Smooth muscle cell (in vitro differentiated cells): Measurements from ENCODE around the gene TRIM52. TPM values are rescaled to one million over a fixed set of nuclear protein-coding genes. Genes with fewer than 3 reads are reported as not detected.

ENCODE experiments used
- DNase-seq: peaks from one replicate; lab custom pipeline; 2025; ENCODE audit not compliant: unreplicated experiment; lab: John Stamatoyannopoulos, UW
- H2AFZ ChIP-seq: fragments of 200-600 bp; sonication (generic); 2 replicates; pipeline ENCODE4 v1.6.0; 2016; ENCODE audit warnings: antibody characterized with exemption, low read depth, mild to moderate bottlenecking
- H3F3A ChIP-seq: fragments of 200-600 bp; sonication (generic); 2 replicates; pipeline ENCODE4 v1.6.0; 2017; ENCODE audit warnings: antibody characterized with exemption, low read depth
- H3K27ac ChIP-seq: fragments of 200-600 bp; sonication (generic); 2 replicates; pipeline ENCODE4 v1.5.1; 2016; ENCODE audit warnings: low read depth, mild to moderate bottlenecking
- H3K27me3 ChIP-seq: fragments of 200-600 bp; sonication (generic); 2 replicates; pipeline ENCODE4 v1.6.1; 2016; ENCODE audit warnings: low read depth, mild to moderate bottlenecking
- H3K36me3 ChIP-seq: fragments of 200-600 bp; sonication (generic); 2 replicates; pipeline ENCODE4 v1.5.1; 2016; ENCODE audit warnings: low read depth
- H3K4me1 ChIP-seq: fragments of 200-600 bp; sonication (generic); 2 replicates; pipeline ENCODE4 v1.5.1; 2016; ENCODE audit warnings: low read depth
- H3K4me2 ChIP-seq: fragments of 200-600 bp; sonication (generic); 2 replicates; pipeline ENCODE4 v1.6.0; 2016; ENCODE audit warnings: mild to moderate bottlenecking
- H3K4me3 ChIP-seq: fragments of 200-600 bp; sonication (generic); 2 replicates; pipeline ENCODE4 v1.5.1; 2016; ENCODE audit warnings: mild to moderate bottlenecking
- H3K79me2 ChIP-seq: fragments of 200-600 bp; sonication (generic); 2 replicates; pipeline ENCODE4 v1.6.0; 2016; ENCODE audit warnings: low read depth, mild to moderate bottlenecking
- H3K9ac ChIP-seq: fragments of 200-600 bp; sonication (generic); 2 replicates; pipeline ENCODE4 v1.6.0; 2016; ENCODE audit warnings: low read depth
- H3K9me3 ChIP-seq: fragments of 200-600 bp; sonication (generic); replicated peaks from 2 replicates; pipeline ENCODE4 v1.5.1; 2016; ENCODE audit warnings: low read depth
- H4K20me1 ChIP-seq: fragments of 200-600 bp; sonication (generic); 2 replicates; pipeline ENCODE4 v1.6.0; 2016; ENCODE audit warnings: low read depth
- WGBS: methylation state at CpG from one replicate; pipeline ENCODE4 v1.1.7; 2016; ENCODE audit warnings: low lambda C conversion rate; 5-methylcytosine and 5-hydroxymethylcytosine counted together
- polyA plus RNA-seq: library from polyadenylated mRNA; unstranded; fragments of >200 nt; fragmentation: Nextera tagmentation; extraction: Ambion mirVana; gene quantifications from 2 replicates; pipeline ENCODE4 v1.2.1, GENCODE V29; 2016
- total RNA-seq: library from RNA; depleted of rRNA; stranded (reverse); fragments of >200 nt; gene quantifications from 2 replicates; pipeline ENCODE4 v1.2.3, GENCODE V29; 2014
- TF ChIP-seq, protein P1 (sequence below): fragments of 200-600 bp; sonication (generic); IDR thresholded peaks from 2 replicates; pipeline ENCODE4 v1.5.1; 2017; ENCODE audit warnings: borderline replicate concordance, mild to moderate bottlenecking, antibody characterized with exemption; ENCODE audit not compliant: insufficient read depth, poor library complexity, severe bottlenecking

Gene TRIM52
- total and polyA plus RNA-seq, 2 experiments from 2014 or later: 3.2 to 5.0 TPM

DNA sequence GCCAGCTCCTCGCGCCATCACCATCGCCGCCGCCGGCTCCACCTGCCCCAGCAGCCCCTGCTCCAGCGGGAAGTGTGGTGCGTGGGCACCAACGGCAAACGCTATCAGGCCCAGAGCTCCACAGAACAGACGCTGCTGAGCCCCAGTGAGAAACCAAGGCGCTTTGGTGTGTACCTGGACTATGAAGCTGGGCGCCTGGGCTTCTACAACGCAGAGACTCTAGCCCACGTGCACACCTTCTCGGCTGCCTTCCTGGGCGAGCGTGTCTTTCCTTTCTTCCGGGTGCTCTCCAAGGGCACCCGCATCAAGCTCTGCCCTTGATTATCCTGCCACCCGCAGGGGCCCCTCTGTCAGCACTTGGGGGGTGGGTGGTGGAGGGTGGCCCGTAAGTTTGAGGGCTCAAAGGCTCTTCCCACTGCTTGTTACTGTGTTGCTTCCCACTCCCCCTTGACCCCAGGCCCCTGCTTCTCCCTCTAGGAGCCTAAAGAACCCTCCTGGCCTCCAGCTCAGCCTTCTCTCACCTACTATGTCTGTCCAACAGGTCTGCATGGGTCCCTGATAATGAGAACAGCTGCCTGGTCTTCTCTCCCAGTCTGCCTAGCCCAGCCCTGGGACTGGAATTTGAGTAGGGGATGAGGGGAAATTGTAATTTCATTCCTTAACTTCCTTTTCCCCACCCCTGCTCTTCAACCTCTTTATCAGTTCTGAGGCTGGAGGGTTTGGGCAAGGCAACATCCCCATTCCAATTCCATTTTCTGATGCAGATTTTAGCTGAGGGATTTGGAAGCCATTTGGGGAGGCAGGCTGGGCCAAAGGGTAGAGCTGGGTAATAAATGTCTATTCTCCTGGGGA is 26.3 kb downstream of the TRIM52 start:
- H3K4me3 ChIP-seq: no peak overlapping the region
- H3K27ac ChIP-seq: peak overlapping the region; percentile 44

DNA sequence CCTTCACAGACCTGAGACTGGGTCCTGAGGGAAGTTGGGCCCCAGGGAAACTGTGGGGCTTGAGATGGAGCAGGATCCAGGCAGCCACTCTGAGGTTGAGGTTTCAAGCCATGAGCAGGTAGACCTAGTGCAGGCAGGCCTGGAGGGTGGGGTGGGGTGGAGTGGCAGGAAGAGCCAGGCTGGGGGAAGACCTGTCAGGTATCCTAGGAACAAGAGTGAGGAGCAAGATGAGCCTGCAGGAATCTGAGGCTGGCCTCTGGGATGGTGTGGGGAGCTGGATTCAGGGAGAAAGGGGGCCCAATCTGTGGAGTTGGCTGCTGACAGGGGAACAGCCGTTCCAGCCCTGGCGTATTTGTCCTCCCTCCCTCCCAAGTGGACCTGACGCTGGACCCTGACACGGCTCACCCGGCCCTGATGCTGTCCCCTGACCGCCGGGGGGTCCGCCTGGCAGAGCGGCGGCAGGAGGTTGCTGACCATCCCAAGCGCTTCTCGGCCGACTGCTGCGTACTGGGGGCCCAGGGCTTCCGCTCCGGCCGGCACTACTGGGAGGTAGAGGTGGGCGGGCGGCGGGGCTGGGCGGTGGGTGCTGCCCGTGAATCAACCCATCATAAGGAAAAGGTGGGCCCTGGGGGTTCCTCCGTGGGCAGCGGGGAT is 27.0 kb downstream of the TRIM52 start:
- Histone ChIP-seq H3K36me3 (peaks cover 9% of the 10 kb centered on the region), H3K9me3 (no peaks in the 10 kb centered on the region), H3K4me2 (no peak overlapping the region), H3K9ac (no peak overlapping the region), H3K27ac (no peak overlapping the region), H4K20me1 (peaks cover 43% of the 10 kb centered on the region), H3F3A (peaks cover 50% of the 10 kb centered on the region), H2AFZ (no peak overlapping the region), H3K4me3 (no peak overlapping the region), H3K79me2 (peaks cover 7% of the 10 kb centered on the region), H3K4me1 (no peaks in the 10 kb centered on the region), H3K27me3 (no peaks in the 10 kb centered on the region)
- WGBS: 95% methylated on average over 17 of the region's 24 CpGs
- DNase-seq: no peak
- TF ChIP-seq, protein P1, sequence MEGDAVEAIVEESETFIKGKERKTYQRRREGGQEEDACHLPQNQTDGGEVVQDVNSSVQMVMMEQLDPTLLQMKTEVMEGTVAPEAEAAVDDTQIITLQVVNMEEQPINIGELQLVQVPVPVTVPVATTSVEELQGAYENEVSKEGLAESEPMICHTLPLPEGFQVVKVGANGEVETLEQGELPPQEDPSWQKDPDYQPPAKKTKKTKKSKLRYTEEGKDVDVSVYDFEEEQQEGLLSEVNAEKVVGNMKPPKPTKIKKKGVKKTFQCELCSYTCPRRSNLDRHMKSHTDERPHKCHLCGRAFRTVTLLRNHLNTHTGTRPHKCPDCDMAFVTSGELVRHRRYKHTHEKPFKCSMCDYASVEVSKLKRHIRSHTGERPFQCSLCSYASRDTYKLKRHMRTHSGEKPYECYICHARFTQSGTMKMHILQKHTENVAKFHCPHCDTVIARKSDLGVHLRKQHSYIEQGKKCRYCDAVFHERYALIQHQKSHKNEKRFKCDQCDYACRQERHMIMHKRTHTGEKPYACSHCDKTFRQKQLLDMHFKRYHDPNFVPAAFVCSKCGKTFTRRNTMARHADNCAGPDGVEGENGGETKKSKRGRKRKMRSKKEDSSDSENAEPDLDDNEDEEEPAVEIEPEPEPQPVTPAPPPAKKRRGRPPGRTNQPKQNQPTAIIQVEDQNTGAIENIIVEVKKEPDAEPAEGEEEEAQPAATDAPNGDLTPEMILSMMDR: no peak

More for the DNA sequence above, 26.3 kb downstream of the TRIM52 start:
- TF ChIP-seq, protein P1: no peak
- peaks cover 14% of the 10 kb centered on the region for H3K79me2 ChIP-seq
- no peaks in the 10 kb centered on the region for H3K9me3 ChIP-seq
- H3F3A ChIP-seq: peaks cover 57% of the 10 kb centered on the region
- DNase-seq: no peak
- WGBS: 91% methylated on average over 15 of the region's 22 CpGs
- H3K36me3 ChIP-seq: peaks cover 17% of the 10 kb centered on the region
- H3K4me2 ChIP-seq: no peak overlapping the region
- H3K4me1 ChIP-seq: no peaks in the 10 kb centered on the region
- H3K9ac ChIP-seq: no peak overlapping the region
- peaks cover 51% of the 10 kb centered on the region for H4K20me1 ChIP-seq
- no peak overlapping the region for H2AFZ ChIP-seq
- no peaks in the 10 kb centered on the region for H3K27me3 ChIP-seq

DNA sequence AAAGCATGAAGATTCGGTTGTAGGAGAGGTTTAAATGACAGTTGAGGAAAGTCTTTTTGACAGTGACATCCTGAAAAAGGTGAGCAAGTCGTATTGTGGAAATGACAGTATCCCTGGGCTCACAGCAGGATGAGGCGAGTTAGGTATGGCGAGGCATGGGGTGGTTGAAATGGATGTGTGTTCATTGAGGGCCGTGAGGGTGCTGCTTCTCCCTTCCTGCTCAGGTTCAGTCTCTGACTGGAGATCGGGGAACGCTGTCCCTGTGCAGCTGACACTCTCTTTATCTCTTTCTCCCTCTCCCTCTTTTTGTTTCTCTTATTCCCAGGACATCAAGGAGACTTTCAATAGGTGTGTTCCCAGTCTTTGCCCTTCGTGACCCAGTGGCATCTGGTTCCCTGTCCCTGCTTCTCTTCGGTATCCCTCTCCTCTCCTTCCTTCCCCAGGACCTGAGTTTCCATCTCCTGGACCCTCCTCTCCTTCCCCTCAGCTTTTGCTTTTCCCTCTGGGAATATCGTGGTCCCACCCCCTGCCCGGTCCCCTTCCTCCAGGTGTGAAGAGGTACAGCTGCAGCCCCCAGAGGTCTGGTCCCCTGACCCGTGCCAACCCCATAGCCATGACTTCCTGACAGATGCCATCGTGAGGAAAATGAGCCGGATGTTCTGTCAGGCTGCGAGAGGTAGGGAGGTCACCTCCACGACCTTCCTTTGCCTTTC is 27.7 kb downstream of the TRIM52 start:
- no peak overlapping the region for H3K9ac ChIP-seq
- peaks cover 37% of the 10 kb centered on the region for H4K20me1 ChIP-seq
- no peak overlapping the region for H2AFZ ChIP-seq
- no peaks in the 10 kb centered on the region for H3K27me3 ChIP-seq
- no peaks in the 10 kb centered on the region for H3K4me1 ChIP-seq
- H3K4me3 ChIP-seq: no peak overlapping the region
- WGBS: 93% methylated on average over 16 of the region's 16 CpGs
- no peak overlapping the region for H3K4me2 ChIP-seq
- H3K9me3 ChIP-seq: no peaks in the 10 kb centered on the region
- DNase-seq: no peak
- peaks cover 2% of the 10 kb centered on the region for H3K36me3 ChIP-seq
- H3K79me2 ChIP-seq: peaks cover 7% of the 10 kb centered on the region
- peaks cover 43% of the 10 kb centered on the region for H3F3A ChIP-seq
- no peak overlapping the region for H3K27ac ChIP-seq
- TF ChIP-seq, protein P1: no peak
